Tibial nerve (tissue), 3 donors: Measurements from ENCODE around the gene ADGRE1.

Experiments used
- CTCF ChIP-seq, 5 experiments: fragments of 200-600 bp in 3 of 5; fragments of 450-650 bp in 2 of 5; sonication (generic) in 3 of 5; IDR thresholded peaks; one replicate each; pipeline ENCODE4 v1.5.1; 2016 to 2019; ENCODE audit warnings: antibody characterized with exemption in 5 of 5, mild to moderate bottlenecking in 3 of 5, moderate library complexity in 2 of 5
- POLR2A ChIP-seq, 2 donors: fragments of 450-650 bp; IDR thresholded peaks; one replicate each; pipeline ENCODE4 v1.6.1; 2017; ENCODE audit warnings: antibody characterized with exemption in 2 of 2, mild to moderate bottlenecking in 2 of 2, moderate library complexity in 2 of 2

- TF ChIP-seq CTCF (IDR thresholded peaks at IDR 0.05) (no peak), POLR2A (IDR thresholded peaks at IDR 0.05) (no peak)
Observed at GRCh38 chr19:6925386-6925785, 38.0 kb downstream of the ADGRE1 start.
